ENCODE measurements around the gene ARMC2.
A peak's percentile ranks its signal among the peaks of the same experiment; 100 is the strongest.
"Not testable (repeated sequence)": the region's sequence is repeated elsewhere in the genome, so short reads cannot be mapped to it uniquely, and the experiment has no call there.

Gene ARMC2

GRCh38 chr6:108896111-108896661, 48.0 kb downstream of the ARMC2 start:
- in situ Hi-C loops (cut with MboI; ENCODE audit: low pct_unique_long_range_greater_than_20kb, low sequenced_read_pairs): no loop called here
- DNase-seq: peak; percentile 77

DNA sequence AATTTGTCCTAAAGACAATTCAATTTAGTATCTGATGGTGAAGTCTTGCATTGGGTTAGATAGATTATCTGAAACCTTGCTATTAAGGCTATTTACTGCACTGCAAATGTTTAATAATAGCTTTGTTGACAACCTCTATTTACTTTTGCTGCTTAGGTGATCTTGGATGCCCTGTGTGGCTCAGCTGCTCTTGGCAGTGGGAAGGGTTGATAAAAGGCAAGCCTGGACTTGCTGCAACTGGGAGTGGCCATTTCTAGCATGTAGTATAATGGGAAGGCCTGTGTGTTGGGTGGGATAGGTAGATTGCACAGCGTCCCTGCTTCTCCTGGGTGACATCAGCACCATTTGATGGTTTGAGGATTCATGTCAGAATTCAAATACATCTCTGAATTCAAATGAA, 49.1 kb downstream of the ARMC2 start:
- in situ Hi-C loops (cut with MboI; ENCODE audit: low pct_unique_long_range_greater_than_20kb, low sequenced_read_pairs): no loop called here
- DNase-seq: peak; percentile 59

DNA sequence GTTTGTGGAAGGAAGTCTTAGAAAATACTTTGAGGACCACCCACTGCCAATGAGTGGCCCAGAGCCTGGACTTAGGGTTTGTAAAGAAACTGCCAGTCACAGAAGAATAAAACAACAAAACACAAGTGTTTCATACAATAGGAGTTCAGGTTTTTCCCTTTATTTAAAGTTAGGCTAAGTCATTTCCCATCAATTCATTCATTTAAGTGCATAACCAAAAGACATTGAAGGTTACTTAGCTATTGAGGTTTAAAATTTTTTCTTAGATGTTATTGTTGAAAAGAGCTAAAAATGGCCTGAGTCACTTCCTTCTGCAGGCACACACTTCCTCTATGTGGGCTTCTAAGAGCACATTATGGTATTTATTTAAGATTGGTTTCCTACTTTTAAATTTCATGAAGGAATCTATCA, 54.2 kb downstream of the ARMC2 start:
- in situ Hi-C loops (cut with MboI; ENCODE audit: low pct_unique_long_range_greater_than_20kb, low sequenced_read_pairs): no loop called here
- peak; percentile 86 for DNase-seq

- in situ Hi-C loops (cut with MboI; ENCODE audit: low pct_unique_long_range_greater_than_20kb, low sequenced_read_pairs): no loop called here
- no peak for DNase-seq
These were observed 55.6 kb downstream of the ARMC2 start for GRCh38 chr6:108903796-108904195.

GRCh38 chr6:108904741-108905140, 56.5 kb downstream of the ARMC2 start:
- no peak for DNase-seq
- in situ Hi-C loops (cut with MboI; ENCODE audit: low pct_unique_long_range_greater_than_20kb, low sequenced_read_pairs): no loop called here

- in situ Hi-C loops (cut with MboI; ENCODE audit: low pct_unique_long_range_greater_than_20kb, low sequenced_read_pairs): no loop called here
- peak; percentile 69 for DNase-seq
These were observed 66.2 kb downstream of the ARMC2 start for GRCh38 chr6:108914235-108915022.

DNA sequence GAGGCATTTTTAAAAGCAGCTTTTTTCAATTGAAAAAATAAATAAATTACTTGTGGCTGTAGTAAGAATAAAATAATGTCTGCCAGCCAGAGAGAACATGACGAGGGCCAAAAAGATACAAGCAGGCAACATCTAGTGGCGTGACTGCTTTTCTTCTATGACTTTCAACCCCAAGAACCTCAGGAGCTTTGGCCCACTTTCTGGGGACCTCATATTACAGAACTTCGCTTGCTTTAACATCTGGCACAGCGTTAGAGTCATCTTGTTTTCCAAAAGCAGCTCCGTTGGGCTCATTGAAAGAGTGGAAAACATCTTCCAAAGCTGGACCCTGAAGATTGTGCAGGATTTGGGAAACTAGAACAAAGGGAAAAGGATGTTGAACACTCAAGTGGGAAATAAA, 67.0 kb downstream of the ARMC2 start:
- DNase-seq: no peak
- in situ Hi-C loops (cut with MboI; ENCODE audit: low pct_unique_long_range_greater_than_20kb, low sequenced_read_pairs): no loop called here

DNA sequence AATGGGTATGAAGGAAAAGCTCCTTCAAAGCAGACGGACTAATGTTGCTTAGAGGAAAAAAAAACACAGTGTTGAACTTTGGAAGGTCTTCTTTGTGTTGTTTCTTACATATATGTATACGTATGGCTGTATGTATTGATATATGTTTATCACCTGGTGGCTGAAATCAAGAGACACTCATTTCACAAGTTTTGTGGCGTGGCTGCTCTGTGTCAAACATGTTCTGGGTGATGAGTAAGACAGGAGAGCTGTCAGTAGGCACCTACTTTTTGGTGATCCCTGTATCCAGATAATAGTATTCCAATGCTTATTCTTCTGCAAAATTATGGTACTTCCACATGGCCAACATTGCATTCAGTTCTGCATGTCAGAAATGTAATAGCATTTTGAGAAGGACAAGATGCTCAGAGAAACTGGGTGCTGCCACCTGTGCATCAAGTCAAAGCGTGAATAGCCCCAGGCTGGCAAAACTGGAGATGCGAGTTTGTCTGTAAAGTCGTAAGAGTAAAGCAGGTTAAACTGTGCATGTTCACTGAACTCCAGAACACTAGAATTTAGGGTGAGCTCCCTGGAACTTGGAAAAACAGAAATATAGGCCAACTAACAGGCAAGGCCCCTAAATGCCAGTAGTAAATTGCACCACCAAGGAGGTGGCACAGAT, 67.9 kb downstream of the ARMC2 start:
- in situ Hi-C loops (cut with MboI; ENCODE audit: low pct_unique_long_range_greater_than_20kb, low sequenced_read_pairs): no loop called here
- no peak for DNase-seq

DNA sequence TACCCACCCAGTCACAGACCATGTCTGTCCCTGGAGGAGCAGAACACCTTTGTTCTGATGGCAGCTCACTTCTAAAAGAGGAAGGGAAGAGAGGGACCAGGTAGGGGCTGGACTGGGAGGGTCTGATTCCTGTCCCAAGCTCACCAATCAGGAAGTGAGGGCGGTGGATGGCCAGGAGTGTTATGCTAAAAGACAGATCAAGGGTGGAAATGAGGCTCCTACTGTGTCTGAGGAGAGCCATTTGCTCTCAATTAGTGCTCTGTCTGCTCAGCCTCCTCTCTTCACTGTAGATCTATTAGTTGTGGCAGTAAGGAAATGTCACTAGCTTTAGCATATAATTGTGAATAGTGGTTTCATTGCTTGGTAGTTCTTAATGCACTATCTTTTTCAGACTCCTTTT, 72.5 kb downstream of the ARMC2 start:
- in situ Hi-C loops (cut with MboI; ENCODE audit: low pct_unique_long_range_greater_than_20kb, low sequenced_read_pairs): no loop called here

GRCh38 chr6:108921547-108922361, 73.5 kb downstream of the ARMC2 start:
- in situ Hi-C loops (cut with MboI; ENCODE audit: low pct_unique_long_range_greater_than_20kb, low sequenced_read_pairs): no loop called here
- peak; percentile 39 for DNase-seq

More for the DNA sequence above, 72.5 kb downstream of the ARMC2 start:
- DNase-seq: no peak

DNA sequence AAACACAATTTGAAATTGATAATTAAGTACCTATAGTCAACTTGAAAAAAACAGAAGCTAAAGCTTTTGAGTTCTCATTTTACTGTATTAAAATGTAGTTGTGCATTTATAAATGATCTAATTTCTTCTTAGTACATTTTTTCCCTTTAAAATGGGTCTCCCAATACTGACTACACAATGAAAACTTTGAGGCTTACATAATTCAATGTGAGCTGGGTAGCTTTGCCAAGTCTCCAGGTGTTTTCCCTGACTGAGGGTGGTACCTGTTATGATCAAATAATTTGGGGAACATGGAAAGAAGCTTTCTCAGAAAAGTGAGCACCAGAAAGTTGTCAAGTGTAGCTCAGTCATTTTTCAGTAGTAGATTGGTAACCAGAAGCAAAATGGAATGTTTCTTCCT, 74.3 kb downstream of the ARMC2 start:
- in situ Hi-C loops (cut with MboI; ENCODE audit: low pct_unique_long_range_greater_than_20kb, low sequenced_read_pairs): no loop called here
- no peak for DNase-seq

DNA sequence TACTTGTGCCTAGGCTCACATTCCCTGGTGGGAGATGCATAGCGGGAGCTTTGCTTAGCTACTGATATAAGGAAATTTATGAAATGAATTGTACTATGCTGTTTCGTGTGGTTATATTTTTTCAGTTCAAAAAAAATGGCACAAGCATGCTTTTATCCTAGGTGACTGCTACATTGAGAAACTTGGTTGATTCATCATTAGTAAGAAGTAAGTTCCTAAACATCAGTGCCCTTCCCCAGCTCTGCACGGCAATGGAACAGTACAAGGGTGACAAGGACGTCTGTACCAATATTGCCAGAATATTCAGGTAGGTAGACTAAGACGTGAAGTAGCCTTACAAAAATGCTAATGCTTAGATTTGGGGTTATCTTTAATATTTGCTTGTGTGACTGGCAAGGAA, 79.7 kb downstream of the ARMC2 start:
- in situ Hi-C loops (cut with MboI; ENCODE audit: low pct_unique_long_range_greater_than_20kb, low sequenced_read_pairs): no loop called here
- no peak for DNase-seq

DNA sequence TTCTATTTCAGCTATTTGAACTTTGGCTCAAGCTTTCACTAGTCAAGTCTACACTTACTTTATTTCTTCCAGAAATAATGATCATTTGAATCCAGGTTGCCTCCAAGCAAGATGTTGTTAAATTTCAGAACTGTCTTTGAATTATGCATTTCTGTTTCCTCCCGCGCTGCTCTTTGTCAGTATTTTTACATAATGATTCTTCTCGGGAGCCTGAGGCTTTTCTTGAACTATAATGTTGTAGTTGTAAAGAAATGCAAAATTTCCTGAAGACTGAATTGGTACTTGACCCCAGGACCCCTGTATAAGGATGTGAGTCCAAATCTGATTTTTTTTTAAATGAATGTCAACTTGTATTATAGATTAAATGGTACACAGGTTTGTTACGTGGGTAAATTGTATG, 80.4 kb downstream of the ARMC2 start:
- in situ Hi-C loops (cut with MboI; ENCODE audit: low pct_unique_long_range_greater_than_20kb, low sequenced_read_pairs): no loop called here
- no peak for DNase-seq

DNA sequence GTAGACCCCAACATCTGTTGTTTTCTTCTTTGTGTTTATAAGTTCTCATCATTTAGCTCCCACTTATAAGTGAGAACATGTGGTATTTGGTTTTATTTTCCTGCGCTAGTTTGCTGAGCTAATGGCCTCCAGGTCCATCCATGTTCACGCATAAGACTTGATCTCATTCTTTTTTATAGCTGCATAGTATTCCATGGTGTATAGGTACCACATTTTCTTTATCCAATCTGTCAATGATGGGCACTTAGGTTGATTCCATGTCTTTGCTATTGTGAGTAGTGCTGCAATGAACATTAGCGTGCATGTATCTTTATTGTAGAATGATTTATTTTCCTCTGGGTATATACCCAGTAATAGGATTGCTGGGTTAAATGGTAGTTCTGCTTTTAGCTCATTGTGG, 82.9 kb downstream of the ARMC2 start:
- in situ Hi-C loops (cut with MboI; ENCODE audit: low pct_unique_long_range_greater_than_20kb, low sequenced_read_pairs); DNase-seq: not testable (repeated sequence)

GRCh38 chr6:108937170-108937569, 88.9 kb downstream of the ARMC2 start:
- in situ Hi-C loops (cut with MboI; ENCODE audit: low pct_unique_long_range_greater_than_20kb, low sequenced_read_pairs): no loop called here
- DNase-seq: no peak

DNA sequence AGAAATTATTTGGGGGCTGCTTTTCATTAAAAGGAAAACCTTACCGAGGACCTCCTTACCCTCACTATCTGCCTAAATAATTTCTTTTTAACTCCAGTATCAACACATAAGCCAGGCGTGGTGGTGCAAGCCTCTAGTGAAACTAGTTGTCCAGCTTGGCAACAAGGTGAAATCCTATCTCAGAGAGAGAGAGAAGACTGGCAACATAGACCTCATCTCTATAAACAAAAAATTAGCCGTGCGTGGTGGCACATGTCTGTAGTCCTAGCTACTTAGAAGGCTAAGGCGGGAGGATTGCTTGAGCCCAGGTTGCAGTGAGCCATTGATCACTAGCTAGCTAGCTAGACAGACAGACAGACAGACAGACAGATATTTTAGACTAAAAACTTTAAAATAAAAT, 92.5 kb downstream of the ARMC2 start:
- in situ Hi-C loops (cut with MboI; ENCODE audit: low pct_unique_long_range_greater_than_20kb, low sequenced_read_pairs): no loop called here
- no peak for DNase-seq

DNA sequence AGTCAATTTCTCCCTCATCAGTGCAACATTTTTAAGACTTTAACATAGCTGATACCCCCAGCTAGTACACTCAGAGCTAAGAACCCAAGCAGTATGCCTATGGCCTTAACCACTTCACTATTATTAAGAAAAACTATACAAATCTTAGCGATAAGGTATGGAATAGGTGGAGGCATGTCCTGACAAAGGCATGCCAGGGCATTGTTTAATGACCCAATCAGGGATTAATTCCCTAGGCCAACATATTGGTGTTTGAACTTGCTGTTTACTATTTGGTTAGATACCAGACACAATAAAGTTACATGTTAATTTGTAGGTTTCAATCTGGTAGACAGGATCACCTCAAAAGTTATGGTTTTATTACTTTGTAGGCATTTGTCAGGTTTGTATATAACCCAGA, 93.1 kb downstream of the ARMC2 start:
- in situ Hi-C loops (cut with MboI; ENCODE audit: low pct_unique_long_range_greater_than_20kb, low sequenced_read_pairs): no loop called here
- DNase-seq: no peak

DNA sequence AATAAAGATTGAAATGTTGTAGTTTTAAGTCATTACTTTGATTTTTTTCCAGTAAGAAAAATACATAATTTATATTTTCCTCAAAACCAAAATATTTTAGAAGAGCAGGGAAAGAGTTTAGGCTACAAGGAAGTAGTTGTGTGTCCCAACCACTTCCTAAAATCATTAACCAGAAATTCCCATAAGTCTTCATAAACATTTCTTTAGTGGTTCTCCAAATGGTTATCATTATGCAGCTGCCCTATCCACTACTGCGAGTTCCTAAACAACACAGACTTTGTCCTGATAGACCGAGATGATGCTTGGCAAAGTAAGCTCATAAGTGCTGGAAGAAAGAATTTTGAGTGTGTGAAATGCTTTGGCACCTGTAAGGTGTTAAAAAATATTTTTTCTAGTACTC, 93.6 kb downstream of the ARMC2 start:
- no peak for DNase-seq
- in situ Hi-C loops (cut with MboI; ENCODE audit: low pct_unique_long_range_greater_than_20kb, low sequenced_read_pairs): no loop called here

DNA sequence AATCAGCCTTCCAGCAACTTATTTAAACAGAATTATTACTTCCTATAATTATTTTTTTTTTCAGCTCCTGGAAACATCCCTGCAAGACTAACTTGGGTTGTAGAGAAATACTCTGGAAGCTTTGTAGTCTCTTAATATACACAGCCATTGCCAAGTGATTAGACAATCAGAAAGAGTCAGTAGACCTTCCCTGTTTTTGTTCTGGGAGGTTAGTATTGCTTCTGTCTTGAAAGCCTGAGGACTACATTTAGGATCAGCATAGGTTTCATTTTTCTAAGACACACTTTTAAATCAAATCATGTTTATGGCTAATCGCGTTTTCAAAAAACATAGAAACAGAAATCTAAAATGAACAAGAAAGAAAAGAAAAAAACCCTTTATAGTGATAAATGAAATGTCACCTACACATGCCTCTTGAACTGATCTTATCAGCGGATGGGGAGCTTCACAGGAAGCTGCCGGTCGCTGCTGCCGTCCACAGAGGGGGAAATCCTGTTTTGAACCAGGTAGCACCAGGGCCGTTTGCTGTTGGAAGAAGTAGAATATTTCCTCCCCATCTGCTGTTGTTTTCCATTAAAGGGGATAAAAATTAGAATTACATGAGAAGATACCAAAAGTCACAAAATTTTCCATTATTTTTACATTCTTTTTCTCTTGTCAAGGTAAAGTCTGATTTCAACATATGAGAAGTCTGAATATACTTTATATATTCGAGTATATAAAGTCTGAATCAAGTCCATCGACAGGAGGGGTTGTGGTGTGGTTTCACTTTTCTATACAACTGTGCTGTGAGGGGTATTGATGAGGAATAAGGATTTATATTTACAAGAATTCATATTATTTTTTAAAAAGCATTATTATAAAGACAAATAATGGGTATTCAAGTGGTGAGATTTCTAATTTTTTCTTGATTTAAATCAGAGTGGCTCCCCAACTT, 94.6 kb downstream of the ARMC2 start:
- peak; percentile 58 for DNase-seq
- in situ Hi-C loops (cut with MboI; ENCODE audit: low pct_unique_long_range_greater_than_20kb, low sequenced_read_pairs): no loop called here
